EH (cell line): Measurements from ENCODE around the gene RAX.

ENCODE experiments used
- DNase-seq: peaks from one replicate; pipeline ENCODE4 v3.0.0-alpha.2; 2015; ENCODE audit warnings: low read depth

RAX gene

DNA sequence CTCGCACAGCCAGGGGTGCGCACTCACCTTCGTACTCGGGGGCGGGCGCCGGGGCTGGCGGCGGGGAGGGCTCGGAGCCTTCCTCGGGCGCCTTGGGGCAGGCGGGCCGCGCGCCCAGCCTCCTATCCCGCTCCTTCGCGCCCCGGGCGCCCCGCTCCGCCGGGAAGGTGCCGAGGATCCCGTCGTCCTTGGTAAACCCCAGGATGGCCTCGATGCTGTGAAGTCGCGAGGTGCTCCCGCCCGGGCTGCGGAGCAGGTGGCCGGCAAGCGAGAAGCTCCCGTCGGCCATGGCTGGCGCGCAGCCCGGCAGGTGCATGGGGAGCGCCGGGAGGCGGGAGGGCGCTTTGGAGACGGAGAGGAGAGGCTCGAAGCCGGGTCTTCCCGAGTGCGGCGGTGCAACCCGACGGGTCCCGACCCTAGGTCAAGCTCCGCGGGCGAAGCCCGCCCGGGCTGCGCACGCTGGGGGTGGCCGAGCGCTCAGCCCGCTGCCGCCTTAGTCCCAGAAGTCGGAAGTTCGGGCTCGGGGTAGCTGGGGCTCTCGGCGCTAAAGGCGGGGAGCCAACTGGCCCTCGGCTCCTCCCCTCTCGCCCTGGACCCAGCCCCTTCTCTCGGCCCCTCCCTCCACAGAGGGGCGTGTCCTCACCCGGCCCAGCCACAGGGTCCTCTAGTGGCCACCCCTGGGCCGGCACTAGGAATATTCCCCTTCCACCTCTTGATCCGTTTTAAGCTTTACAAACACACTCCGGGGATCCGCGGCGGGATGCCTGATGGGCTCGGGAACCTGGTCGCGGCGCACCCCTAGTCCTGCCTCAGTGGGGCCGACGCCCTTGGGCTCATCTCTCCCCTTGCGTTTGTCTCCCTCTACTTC, at the start of gene RAX:
TSS of gene RAX (minus strand) at position 564 of the 868 bp plus-strand sequence. CDS start at position 316, 248 bp downstream.
- peak; percentile 25 for DNase-seq

DNA sequence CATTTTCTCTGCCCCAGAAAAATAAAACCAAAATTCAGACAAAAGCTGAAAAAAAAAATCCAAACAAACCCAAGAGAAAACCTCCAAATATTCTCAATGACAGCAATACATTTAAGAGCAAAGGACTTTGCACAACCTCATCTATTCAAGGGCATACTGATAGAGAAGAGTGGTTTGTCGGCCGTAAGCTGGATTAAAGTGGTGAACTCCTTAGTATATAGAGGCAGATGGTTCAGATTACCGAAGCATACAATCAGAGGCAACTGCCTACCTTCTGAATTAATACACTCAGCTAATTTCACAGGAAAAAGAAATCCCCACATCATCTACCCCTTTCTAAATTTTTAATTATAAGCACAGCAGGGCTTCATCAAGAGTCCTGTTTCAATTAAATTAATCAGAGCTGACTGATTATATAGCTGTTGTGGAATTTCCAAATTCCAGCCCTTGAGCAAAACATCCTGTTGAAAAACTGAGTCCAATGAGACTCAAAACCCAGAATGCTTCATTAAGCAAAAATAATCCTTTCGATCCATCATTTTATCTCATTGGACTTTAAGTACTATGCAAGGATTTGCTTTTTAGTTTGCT, 45.3 kb upstream of the RAX start, which contains the start of gene CPLX4:
TSS of gene CPLX4 (minus strand) at position 190 of the 591 bp plus-strand sequence. CDS start at position 3, 187 bp downstream.
- DNase-seq, result no peak

GRCh38 chr18:59311631-59312030, 38.4 kb upstream of the RAX start:
- DNase-seq, result peak; percentile 55

GRCh38 chr18:59308938-59309260, 35.6 kb upstream of the RAX start:
- no peak for DNase-seq

DNA sequence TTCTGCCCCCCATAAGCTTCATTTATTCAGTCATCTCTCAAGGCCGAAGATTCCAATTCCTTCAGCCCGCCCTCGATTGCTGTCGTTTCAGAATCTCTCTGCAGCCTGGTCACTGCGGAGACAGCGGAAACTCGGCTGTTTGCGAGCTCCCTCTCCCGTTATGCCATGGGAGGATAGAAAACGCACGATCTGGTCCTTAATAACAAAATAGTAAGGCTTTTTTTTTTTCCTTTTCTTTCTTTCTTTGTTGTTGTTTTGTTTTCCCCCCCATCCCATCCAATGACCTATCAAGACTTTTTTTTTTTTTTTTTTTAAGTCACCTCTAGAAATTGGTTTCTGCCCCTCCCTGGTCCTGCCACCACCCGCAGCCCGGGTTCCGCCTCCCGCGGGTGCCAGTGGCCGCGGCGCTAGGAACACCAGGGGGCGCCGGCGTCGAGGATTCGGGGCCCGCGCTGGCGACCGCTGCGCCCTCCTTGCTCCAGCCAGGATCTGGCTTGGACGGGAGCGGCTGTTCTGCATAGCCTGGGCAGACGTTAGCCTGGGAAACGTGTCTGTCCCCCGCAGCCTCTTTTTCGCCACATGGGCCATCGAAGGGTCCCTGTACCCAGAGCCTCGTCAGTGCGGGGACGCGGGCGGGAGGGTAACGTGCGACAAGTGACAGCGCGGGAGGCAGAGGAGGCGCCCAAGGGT, 35.1 kb upstream of the RAX start:
- DNase-seq, result peak; percentile 67

- DNase-seq, result no peak
Observed at GRCh38 chr18:59306640-59307039, 33.4 kb upstream of the RAX start.

DNA sequence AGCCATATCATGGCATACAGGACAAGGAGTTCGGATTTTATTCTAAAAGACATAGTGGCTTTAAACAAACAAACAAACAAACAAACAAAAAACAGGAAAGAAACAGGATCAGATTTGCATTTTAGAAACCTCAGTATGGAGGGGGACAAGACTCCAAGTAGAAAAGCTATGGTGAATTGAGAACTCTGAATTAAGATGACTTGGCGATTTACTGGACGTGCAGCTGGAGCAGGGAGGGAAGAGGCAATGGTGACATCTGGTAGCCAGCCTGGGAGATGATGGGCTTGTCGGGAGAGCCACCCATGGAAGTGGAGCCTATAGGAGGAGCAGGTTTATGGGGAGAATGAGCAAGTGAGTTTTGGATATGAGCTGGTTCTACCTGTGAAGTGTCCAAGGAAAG, 32.0 kb upstream of the RAX start:
- no peak for DNase-seq

GRCh38 chr18:59303656-59304195, 30.5 kb upstream of the RAX start:
- no peak for DNase-seq

DNA sequence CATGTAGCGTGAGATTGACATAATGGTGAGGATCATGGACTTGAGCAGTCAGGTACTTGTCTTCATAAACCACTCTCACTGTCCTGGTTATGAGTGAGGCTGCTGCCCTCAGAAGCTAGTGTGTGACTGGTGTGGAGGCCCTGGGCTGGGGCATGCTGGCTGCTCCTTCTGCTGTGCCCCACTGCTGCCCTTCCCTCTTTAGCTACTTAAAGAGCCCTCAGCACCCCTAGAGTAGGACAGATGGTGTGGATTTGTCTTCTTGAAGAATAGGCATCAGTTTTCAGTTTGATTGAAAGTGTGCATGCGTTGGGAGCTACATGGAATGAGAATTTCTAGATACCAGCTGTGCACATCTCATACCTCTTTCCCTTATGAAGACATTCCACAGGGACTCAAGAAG, 29.8 kb upstream of the RAX start:
- DNase-seq, result no peak

DNA sequence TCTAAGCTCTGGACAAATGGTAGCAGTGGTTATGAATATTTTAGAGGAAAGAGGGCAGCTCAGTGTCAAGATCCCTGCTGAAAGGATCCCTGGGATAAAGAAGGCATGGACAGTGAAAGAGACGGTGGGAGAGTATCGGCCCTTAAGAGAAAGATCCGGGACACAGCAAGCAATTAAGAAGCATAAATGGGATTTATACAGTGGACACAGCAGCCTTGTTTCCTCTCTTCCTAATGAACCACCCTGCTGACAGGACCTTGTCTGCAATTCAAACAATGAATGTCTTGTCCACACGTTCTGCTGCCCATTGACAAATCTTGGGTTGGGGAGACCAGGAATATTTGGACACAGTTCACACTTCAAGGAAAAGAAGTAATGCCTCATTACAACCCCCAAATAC, 28.7 kb upstream of the RAX start:
- no peak for DNase-seq

DNA sequence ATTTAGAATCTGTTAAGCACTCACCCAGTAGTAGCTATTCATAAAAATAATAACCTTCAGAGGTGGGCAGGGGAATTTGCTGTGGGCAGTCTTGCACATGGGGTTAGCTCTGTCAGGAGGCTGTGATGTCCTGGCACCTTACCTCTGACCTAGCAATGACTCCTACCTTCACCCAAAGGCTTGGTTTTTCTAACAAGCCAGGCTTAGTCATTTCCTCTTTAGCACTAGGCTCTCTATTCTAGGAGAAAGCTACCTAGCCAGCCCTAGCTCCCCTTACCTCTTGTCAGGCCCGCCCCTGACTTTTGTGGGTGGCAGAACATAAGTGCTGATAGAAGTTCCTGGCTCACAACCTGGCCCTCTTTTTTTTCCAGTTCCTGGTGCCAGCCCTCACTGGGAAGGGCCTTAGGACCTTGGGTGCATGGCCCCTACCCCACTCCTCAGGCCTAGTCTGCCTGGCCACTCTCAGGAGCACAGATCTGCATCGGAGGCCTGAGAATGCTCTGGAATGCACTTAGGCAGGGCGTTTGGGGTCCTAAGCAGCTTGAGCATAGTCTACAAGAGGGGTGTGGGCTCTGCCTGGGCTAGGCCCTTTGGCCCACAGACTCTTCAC, 27.5 kb upstream of the RAX start:
- no peak for DNase-seq

DNA sequence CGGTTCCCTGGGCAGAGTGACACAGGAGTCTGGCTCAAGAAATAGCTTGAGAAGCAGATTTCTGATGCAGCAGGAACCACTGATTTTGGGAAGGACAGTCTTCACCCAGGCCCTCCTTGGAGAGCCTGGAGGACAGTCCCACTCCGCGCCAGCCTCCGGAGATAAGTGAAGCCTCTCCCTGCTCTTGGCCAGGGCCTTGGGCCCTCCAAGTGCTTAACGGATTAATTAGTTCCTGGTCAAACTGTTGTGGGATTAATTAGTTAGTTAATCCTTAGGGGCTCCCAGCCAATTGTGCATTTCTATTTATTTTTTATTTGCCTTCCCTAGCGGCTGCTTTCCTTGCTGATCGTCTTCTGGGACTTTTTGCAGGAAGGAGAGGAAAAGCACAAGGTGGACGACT, 25.6 kb upstream of the RAX start:
- no peak for DNase-seq

GRCh38 chr18:59293317-59293716, 20.1 kb upstream of the RAX start:
- no peak for DNase-seq

DNA sequence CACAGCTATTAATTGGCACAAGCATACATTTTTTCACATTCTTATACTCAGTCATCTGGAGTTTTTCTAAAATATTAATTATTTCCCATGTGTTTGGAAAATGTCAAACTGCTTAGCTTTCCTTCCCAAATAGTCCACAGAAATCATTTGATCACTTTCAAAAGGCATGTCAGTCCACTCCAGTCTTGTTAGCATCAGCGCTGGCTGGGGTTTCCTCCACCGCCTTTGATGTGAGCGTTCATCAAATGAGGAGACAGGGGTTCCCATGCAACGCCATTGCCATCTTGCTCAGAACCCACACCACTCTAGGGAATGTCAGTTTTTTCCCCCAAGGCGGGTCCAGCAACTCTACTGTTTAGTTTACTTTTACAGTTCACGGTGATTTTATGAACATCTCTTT, 13.1 kb upstream of the RAX start:
- no peak for DNase-seq

DNA sequence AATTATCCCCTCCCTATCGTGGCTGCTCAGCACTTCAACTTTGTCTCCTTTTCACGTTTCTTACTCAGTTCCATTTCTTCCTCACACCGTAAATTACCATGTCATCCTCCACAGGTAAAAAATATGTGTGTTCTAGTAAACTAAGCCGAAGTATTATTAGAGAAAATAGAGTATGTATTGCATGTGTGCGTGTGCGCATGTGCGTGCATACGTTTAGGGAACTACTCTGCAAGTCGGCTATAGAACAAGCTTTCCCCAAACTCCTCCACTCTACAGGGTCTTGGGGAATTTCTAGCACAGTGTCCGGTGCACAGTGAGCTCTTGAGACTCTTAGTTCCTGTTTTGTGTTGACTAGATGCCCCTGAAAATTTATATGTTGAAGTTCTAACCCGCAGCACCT, 9.1 kb upstream of the RAX start:
- no peak for DNase-seq

- DNase-seq, result no peak
Observed at GRCh38 chr18:59279722-59280121, 6.5 kb upstream of the RAX start.

GRCh38 chr18:59279193-59279592, 5.9 kb upstream of the RAX start:
- no peak for DNase-seq

GRCh38 chr18:59278793-59279192, 5.5 kb upstream of the RAX start:
- no peak for DNase-seq

- no peak for DNase-seq
Observed at GRCh38 chr18:59276047-59276446, 2.8 kb upstream of the RAX start.

DNA sequence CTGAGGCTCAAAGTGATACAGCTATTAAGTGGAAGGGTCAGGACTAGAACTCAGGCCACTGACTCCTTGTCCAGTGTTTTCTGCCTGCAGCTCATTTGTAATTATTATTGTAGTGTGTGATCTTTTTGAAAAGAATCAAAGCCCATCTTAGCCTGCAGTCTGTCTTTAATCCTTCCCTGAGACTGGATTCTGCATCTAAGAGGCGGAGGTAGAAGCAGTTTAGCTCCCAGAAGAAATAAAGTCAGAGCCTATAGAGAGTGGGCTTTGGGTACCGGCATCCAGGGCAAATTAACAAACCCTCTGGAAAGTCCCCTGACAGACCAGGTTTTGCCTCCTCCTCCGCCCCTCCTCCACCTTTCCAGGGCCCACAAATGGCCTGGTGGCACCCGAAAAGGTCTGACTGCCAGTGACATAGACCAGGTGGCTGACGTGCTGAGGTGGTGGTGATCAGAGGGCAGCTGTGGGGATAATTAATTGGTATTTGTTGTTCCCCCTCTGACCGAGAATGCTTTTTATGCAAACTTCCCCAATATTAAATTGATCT, 2.2 kb upstream of the RAX start:
- DNase-seq, result no peak

GRCh38 chr18:59274533-59274928, 1.3 kb upstream of the RAX start:
- no peak for DNase-seq
